GM18951 (cell line): ENCODE measurements around the gene ZBTB9.
A peak's percentile ranks its signal among the peaks of the same experiment; 100 is the strongest.

ENCODE experiments used
- POLR2A ChIP-seq: IDR thresholded peaks from 4 replicates; pipeline ENCODE4 v1.6.1; 2011; ENCODE audit warnings: mild to moderate bottlenecking; ENCODE audit not compliant: insufficient read length, insufficient read depth; ENCODE audit errors: extremely low read depth
- in situ Hi-C: fragments of 300-500 bp; cut with MboI; formaldehyde crosslinking; loops from one replicate; pipeline ENCODE4 v1.12.0; 2022; ENCODE audit warnings: low sequenced_read_pairs, mixed read lengths, inconsistent platforms; ENCODE audit not compliant: unreplicated experiment

Gene ZBTB9

DNA sequence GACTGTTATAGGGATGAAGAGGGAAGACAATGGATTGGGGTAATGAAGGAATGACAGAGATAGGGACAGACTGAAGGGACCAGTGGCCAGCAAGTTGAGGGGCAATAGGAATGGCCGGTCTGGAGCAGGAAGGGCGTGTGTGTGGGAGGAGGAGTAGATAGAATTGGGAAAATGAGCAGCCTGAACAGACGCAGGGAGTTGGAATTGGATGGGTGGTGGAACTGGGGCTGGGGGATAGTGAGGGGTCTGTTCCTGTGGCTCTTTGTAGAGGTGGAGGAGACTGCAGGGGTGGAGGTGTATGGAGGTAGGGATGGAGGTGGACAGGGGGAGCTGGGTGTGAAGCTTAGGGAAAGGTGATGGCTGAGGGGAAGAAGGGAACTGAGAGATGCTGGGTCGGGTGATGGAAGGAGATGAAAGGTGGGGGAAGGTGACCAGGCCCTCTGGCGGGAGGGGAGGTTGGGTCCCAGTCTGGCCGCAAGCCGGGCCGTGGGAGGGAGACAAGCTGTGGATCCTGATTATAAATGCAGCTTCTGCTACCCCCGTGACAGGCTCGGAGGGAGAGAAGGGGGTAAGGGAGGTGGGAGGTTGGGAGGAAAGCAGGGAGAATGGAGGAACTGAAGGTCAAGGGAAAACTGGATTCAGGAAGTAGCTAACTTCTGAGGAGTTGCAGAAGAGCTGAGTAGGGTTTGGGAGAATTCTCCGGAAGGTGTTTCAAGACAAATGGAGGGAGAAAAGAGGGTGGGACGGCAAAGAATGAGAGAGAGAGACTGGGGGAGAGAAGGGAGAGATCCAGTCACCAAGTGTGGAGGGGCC lies 29.3 kb upstream of the ZBTB9 start:
- TF ChIP-seq POLR2A: no peak
- in situ Hi-C loops: no loop called here

DNA sequence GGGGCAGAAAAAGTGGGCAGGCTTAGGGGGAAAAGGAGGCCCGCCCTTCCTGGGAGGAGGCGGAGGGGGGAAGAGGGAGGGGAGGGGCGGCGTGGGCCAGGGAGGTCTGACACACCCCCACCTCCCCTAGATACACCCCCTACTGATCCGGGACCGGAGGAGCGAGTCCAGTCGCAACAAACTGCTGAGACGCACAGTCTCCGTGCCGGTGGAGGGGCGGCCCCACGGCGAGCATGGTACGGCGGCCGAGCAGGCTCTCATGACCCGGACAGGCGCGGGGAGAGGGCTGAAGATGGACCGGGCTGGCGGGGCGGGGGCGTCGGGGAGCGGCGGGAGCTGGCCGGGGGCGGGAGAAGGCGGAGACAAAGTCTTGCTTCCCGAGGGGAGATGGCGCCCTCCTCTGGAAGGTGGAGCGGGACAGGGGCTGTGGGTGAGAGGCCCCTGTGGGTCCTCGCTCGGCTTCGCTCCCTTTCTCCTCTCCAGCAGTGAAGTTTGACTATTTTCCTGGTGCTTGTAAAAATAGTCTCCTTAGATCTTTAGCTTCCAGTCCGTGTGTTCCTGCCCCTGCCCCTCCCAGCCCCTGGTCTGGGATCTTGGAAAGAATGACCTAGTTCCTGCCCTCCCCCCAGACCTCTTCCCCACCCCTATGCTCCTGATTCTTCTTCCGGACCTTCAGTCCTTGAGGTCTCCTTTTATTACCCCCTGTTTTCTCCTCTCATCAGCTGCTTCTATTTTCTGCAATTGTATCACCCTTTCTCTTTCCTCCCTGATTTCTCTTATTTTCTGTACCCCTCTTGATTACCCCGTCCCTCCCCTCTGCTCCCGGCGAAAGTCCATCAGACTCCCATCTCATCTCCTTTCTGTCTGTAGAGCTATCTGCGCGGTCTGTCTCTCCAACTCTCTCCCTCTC lies 28.5 kb upstream of the ZBTB9 start:
- in situ Hi-C loops: no loop called here

DNA sequence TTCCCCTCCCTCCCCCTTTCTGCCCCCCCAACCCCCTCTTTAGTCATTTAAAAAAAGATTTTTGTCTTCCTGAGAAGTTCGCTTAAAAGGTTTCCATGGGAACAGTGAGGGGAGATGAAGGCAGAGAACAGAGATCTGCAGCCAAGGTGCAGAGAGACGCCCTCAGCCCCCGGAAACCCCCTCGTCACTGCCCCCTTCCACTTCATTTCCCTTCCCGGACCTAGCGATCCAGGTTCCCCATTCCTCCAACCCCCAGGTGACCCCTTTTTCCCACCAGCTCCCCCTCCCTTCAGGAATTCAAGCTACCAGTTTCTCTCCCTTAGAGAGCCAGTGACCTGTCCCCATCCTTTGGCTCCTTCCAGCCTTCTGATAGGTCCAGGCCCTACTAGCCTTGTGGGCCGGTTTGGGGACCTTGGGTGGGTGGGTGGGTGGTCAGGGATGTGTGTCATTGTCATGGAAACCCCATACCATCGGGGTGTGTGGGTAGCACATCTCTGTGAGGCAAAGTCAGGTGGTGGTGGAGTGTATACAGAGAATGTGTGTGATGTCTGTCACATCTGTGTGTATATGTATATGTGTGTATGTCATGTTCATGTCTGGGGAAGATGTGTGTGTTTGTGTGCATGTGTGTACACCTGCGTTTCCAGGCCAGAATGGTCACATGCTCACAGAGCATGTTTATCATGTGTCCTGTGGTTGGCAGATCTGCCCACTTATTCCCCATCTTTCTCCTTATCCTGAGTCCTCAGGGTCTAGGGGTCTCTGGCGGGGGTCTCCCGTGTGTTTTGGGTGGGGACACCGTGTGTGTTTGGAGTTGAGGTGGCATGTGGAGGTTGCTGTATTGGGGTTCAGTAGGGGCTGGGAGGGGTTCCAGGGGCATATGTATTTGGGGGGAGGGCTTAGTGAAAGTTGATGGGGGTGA lies 27.5 kb upstream of the ZBTB9 start:
- in situ Hi-C loops: no loop called here
- no peak for TF ChIP-seq POLR2A

More for the DNA sequence above, 28.5 kb upstream of the ZBTB9 start:
- peak; percentile 74 for TF ChIP-seq POLR2A

DNA sequence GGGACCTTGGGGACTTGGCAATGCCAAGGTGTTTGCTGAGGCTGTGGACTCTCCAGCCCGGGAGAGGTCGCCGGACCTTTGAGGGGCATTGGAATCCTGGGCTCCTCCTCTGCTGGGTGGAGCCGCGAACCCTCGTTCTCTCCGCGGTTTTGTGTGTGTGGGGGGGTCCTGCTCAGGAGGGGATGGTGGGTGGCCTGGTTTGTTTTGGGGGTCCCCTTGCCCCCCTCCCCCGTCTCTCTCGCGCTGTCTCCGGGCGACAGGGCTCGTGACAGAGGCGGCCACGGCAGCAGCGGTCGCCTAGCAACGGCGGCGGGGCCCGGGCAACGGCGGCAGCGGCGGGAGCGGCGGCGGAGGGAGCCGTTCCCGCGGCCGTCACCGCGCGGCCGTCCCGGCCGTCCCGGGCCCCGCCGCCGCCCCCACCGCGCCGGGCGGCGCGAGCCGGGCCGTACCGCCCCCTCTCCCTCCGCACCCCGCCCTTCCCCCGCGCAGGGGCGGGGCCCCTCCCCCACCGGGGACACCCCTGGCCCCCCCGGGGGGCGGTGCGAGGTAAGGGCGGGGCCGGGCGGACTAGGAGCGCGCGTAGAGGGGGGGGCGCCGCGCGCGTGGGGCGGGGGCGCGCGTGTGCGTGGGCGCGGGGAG lies 26.7 kb upstream of the ZBTB9 start:
- no peak for TF ChIP-seq POLR2A

DNA sequence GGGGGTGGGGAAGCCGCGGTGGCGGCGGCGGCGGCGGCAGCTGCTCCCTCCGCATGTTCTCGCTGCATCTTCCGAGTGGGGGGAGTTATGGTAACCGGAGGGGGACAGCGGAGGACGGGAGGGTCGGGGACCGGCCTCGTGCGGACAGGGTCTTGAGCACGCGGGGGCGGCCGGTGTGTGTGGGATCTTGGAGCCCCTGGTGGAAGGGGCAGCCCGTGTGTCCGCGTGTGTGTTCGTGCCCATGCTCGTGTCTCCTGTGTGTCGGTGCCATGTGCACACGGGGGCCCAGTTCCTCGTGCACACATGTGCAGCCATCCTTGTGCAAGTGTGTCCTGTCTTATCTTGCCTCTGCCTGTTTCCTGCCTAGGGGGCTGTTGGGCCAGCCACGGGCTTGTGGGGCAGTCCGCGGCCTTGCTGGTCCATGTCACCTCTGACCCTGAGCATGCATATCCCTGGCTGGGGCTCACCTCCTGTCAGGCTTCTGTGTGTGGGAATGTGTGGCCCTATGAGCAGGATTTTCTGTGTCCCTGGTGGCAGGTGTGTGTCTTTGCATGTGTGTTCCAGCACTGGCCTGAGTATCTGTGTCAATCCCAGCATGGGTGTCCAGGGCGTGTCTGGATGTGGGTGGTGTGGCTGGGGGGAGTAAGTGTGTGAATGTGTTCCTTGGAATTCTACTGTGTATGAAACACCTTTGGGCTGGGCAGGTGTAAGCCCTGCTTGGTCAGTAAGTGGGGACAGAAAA lies 26.0 kb upstream of the ZBTB9 start:
- no peak for TF ChIP-seq POLR2A

More for the DNA sequence above, 26.7 kb upstream of the ZBTB9 start:
- in situ Hi-C loops: no loop called here

DNA sequence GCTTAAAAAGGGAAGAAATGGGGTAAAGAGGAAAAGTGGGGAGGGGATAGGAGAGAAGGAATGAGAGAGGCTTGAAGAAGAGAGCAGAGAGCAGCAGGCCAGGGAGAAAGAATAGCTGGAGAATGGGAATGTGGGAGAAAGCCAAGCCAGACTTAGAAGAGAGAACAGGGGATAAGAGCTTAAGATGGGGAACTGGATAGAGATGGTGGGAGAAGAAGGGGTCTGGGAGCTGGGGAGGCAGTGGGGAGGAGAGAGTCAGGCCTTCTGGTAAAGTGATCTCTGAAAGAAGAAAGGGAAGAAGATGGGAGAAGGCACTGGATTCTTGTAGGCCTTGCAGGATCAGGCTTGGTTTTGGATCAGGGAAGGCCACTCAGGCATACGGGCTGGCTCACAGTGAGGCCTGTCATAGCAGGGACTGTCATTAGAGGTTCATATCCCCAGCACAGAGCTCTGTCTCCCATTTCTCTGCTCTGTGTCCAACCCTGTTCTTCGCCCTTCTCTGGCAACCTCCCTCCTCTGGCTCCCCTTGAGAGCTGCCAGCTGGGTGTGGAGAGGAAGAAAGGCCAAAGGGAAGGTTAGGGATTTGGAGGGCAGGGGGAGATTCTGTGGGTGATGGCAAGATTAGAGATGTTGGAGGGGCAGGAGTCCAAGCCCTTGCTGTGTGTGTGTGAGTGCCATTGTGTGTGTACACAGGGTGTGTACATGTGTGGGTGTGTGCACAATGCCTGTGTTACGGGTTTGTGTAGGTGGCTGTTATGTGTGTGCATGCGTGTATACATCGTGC lies 25.2 kb upstream of the ZBTB9 start:
- TF ChIP-seq POLR2A: no peak
- in situ Hi-C loops: no loop called here

More for the DNA sequence above, 26.0 kb upstream of the ZBTB9 start:
- in situ Hi-C loops: no loop called here

DNA sequence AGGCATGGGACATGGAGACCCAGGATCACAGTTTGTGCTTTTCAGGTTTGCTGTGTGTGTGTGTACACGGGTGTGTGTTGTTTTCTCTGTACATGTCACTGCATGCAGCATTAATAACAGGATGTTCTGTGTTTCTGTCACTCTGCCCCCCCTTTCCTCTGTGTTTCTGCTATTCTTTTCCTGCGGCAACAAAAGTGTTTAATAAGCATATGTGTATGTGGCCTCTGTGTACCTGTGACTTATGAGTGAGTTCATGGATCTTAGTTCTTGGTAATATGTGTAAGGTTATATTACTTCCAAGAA lies 24.7 kb upstream of the ZBTB9 start:
- no peak for TF ChIP-seq POLR2A
- in situ Hi-C loops: no loop called here

DNA sequence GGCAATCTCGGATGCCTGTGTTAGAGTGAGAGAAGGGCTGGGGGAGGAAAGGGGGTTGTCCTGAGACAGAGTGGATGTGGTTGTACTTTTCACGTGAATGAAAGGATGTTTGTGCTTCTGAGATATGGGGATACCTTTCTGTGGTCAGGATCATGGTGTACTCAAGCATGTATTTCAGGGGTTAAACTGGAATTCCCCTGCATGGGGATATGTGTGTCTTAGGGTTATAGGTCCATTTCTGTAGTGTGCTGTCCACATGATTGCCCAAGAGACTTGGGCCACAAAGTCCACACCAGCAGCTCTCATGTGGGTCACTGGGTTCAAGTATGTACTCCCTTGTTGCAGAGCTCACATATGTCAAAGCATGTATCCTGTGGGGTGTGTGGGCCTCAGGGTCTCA lies 24.0 kb upstream of the ZBTB9 start:
- no peak for TF ChIP-seq POLR2A
- in situ Hi-C loops: no loop called here

DNA sequence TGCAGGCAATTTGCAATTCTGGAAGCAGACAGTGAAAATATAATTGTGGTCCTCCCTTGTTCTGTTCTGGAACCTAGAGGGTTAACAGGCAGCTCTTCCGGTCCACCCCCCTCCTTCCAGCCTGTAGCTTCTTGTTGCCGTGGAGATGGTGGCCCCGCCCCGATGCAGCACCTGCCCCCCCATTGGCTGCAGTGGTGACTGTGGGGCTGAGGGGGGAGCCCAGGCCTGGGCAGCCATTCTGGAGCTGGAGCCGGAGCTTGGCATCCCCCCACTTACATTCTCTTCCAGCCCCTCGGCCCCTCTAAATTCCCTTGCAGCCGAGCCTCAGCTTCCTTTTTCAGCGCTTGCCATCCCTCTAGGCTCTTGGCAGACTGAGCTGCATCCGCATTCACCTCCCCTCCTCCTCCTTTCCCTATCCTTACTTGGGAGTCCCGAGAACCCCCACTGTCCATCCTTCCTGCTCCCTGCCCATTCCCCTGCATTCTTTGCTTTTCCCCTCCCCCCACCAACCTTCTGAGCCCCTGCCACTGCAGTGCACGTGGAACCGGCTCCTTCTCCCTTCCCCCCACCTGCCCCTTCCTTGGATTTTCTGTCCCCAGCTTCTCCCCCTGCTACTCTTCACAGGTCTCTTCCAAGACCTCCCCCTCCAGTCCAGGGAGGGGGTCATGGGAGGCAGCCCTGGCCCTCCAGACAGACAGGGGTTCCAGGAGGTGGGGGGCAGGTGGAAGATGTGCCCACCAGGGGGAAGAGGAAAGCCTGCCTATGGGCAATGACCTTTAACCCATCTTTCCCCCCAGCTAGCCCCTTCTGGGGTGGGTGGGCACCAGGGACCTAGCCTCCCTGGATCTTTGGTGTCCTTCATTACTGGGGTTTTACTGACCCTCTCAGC lies 23.1 kb upstream of the ZBTB9 start:
- TF ChIP-seq POLR2A: no peak
- in situ Hi-C loops: no loop called here

DNA sequence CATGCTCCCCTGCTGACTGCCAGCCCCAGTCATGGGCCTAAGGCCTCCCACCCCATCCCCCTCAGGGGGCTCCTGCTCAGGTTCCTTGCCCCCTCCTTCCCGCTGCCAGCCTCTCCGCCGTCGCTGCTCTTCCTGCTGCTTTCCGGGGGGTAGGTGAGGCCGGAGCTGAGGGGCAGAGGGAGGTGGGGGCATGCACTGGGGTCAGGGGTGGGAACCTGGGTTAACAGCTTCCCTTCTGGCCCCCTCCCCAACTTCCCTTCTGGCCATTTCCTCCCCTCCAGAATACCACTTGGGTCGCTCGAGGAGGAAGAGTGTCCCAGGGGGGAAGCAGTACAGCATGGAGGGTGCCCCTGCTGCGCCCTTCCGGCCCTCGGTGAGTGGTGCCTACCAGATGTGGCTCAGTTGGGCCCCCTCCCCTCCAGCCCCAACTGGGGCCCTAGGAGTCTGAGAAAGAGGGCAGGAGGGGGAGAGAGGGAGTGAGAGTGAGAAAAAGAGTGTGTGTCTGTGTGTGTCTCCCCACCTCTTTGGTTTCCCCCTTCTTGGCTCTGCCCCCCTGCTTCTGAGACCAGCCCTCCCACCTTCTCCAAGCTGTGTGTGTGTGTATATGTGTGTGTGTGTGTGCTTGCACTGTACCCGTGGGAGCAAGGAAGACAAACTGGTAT lies 22.4 kb upstream of the ZBTB9 start:
- no peak for TF ChIP-seq POLR2A
- in situ Hi-C loops: no loop called here
